ENCODE results near the gene LEMD2.

- no peak for TF ChIP-seq RNF2 (IDR thresholded peaks at IDR 0.05; ENCODE audit: borderline replicate concordance, low read depth)
- no peak for TF ChIP-seq EP300 (IDR thresholded peaks at IDR 0.05)
- TF ChIP-seq JUNB (IDR thresholded peaks at IDR 0.05): no peak
- no peak for TF ChIP-seq ESRRA (IDR thresholded peaks at IDR 0.05; ENCODE audit: borderline replicate concordance, low read length)
- no peak for TF ChIP-seq NFE2L2 (conservative IDR thresholded peaks at IDR 0.05; ENCODE audit: low read length)
- no peak for TF ChIP-seq CTCF (IDR thresholded peaks at IDR 0.05)
- no peak for TF ChIP-seq HMGXB4 (CRISPR knock-in tag; IDR thresholded peaks at IDR 0.05; ENCODE audit: borderline replicate concordance)
- no peak for TF ChIP-seq POLR2A (IDR thresholded peaks at IDR 0.05; ENCODE audit: low read length)
- TF ChIP-seq POLR2AphosphoS2 (conservative IDR thresholded peaks at IDR 0.05; ENCODE audit: low read length): no peak
- TF ChIP-seq FOSL2 (IDR thresholded peaks at IDR 0.05): no peak
- TF ChIP-seq FOSL2 (CRISPR knock-in tag; IDR thresholded peaks at IDR 0.05): no peak
- no peak for TF ChIP-seq BHLHE40 (IDR thresholded peaks at IDR 0.05; ENCODE audit: low read depth, low read length)
- TF ChIP-seq USF2 (IDR thresholded peaks at IDR 0.05): no peak
- no peak for TF ChIP-seq REST (IDR thresholded peaks at IDR 0.05)
These were observed 67.4 kb downstream of the LEMD2 start for GRCh38 chr6:33721508-33721907.

Measured in A549 (cell line).